ENCODE measurements around the gene MFSD8. TPM values are rescaled to one million over a fixed set of nuclear protein-coding genes. Genes with fewer than 3 reads are reported as not detected.
"Not testable (repeated sequence)": the region's sequence is repeated elsewhere in the genome, so short reads cannot be mapped to it uniquely, and the experiment has no call there.

The MFSD8 gene
- total and polyA plus RNA-seq, 4 donors: 6.3 to 21.0 (median 17.6) TPM

DNA sequence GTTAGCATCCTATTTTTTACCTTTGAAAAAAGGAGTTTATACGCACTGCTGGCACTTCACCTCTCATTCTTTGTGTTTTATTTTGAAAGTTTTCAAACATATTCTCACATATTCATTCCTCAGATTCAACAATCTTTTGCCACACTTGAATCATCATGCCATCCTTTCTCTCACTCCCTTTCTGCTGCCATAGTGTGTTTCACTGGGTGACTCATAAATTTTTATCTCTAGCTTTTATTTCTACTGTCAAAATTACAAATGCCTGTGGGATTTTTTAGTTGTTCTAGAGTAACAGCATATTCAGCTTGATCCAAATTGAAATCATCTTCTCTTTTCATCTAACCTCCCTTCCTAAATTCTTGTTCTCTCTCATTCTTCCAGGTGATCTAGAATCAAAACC, 28.0 kb downstream of the MFSD8 start:
- no peak for DNase-seq (ENCODE audit: low spot score)
- Histone ChIP-seq H3K27ac (ENCODE audit: low read depth in 1 of 2, low read length in 2 of 2) (no peak overlapping the region), H3K36me3 (ENCODE audit: control insufficient read depth in 4 of 4, insufficient read depth in 3 of 4, low read depth in 1 of 4, low read length in 3 of 4) (peaks cover 0 to 8% (median 5%) of the 10 kb centered on the region in 4 donors)

DNA sequence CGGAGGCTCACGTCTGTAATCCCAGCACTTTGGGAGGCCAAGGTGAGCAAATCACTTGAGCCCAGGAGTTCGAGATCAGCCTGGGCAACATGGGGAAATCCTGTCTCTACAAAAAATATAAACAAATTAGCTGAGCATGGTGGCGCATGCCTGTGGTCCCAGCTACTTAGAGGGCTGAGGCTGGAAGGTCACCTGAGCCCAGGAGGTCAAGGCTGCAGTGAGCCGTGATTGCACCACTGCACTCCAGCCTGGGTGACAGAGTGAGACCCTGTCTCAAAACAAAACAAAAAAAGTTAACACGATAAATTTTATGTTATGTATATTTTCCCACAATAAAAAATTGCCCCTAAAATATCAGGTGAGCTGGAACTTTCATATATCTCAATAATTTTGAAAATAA, 33.1 kb downstream of the MFSD8 start:
- not testable (repeated sequence) for H3K4me3 ChIP-seq (ENCODE audit: low read depth in 1 of 3, low read length in 3 of 3); H3K9me3 ChIP-seq (ENCODE audit: control insufficient read depth in 4 of 4, low read length in 3 of 4); H3K4me1 ChIP-seq (ENCODE audit: control insufficient read depth in 4 of 4, insufficient read depth in 4 of 4, low read length in 3 of 4); H3K36me3 ChIP-seq (ENCODE audit: control insufficient read depth in 4 of 4, insufficient read depth in 3 of 4, low read depth in 1 of 4, low read length in 3 of 4); H3K9ac ChIP-seq (ENCODE audit: low read depth in 1 of 2, low read length in 2 of 2); H3K27ac ChIP-seq (ENCODE audit: low read depth in 1 of 2, low read length in 2 of 2); DNase-seq (ENCODE audit: low spot score); H3K27me3 ChIP-seq (ENCODE audit: control insufficient read depth in 4 of 4, insufficient read depth in 4 of 4, low read length in 3 of 4)
- WGBS: 85% methylated on average over 6 of the region's 6 CpGs

More for the DNA sequence above, 28.0 kb downstream of the MFSD8 start:
- H3K4me1 ChIP-seq (ENCODE audit: control insufficient read depth in 4 of 4, insufficient read depth in 4 of 4, low read length in 3 of 4): no peaks in the 10 kb centered on the region
- H3K4me3 ChIP-seq (ENCODE audit: low read depth in 1 of 3, low read length in 3 of 3): no peak overlapping the region
- H3K27me3 ChIP-seq (ENCODE audit: control insufficient read depth in 4 of 4, insufficient read depth in 4 of 4, low read length in 3 of 4): no peaks in the 10 kb centered on the region
- 97% methylated on average over 1 of the region's 1 CpG for WGBS
- TF ChIP-seq GABPA (IDR thresholded peaks at IDR 0.05 in 1 of 2, conservative IDR thresholded peaks at IDR 0.05 in 1 of 2) (no peak), HNF4A (conservative IDR thresholded peaks at IDR 0.05) (no peak), RXRA (IDR thresholded peaks at IDR 0.05) (no peak), NR2F2 (IDR thresholded peaks at IDR 0.05) (no peak), HNF4G (IDR thresholded peaks at IDR 0.05) (no peak), SP1 (IDR thresholded peaks at IDR 0.05) (no peak), FOXA1 (IDR thresholded peaks at IDR 0.05) (no peak)
- TF ChIP-seq, protein P1, sequence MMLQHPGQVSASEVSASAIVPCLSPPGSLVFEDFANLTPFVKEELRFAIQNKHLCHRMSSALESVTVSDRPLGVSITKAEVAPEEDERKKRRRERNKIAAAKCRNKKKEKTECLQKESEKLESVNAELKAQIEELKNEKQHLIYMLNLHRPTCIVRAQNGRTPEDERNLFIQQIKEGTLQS (IDR thresholded peaks at IDR 0.05): no peak
- TF ChIP-seq, protein P2, sequence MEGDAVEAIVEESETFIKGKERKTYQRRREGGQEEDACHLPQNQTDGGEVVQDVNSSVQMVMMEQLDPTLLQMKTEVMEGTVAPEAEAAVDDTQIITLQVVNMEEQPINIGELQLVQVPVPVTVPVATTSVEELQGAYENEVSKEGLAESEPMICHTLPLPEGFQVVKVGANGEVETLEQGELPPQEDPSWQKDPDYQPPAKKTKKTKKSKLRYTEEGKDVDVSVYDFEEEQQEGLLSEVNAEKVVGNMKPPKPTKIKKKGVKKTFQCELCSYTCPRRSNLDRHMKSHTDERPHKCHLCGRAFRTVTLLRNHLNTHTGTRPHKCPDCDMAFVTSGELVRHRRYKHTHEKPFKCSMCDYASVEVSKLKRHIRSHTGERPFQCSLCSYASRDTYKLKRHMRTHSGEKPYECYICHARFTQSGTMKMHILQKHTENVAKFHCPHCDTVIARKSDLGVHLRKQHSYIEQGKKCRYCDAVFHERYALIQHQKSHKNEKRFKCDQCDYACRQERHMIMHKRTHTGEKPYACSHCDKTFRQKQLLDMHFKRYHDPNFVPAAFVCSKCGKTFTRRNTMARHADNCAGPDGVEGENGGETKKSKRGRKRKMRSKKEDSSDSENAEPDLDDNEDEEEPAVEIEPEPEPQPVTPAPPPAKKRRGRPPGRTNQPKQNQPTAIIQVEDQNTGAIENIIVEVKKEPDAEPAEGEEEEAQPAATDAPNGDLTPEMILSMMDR (IDR thresholded peaks at IDR 0.05; ENCODE audit: low read depth, low read length, missing input control): no peak
- TF ChIP-seq, protein P3, sequence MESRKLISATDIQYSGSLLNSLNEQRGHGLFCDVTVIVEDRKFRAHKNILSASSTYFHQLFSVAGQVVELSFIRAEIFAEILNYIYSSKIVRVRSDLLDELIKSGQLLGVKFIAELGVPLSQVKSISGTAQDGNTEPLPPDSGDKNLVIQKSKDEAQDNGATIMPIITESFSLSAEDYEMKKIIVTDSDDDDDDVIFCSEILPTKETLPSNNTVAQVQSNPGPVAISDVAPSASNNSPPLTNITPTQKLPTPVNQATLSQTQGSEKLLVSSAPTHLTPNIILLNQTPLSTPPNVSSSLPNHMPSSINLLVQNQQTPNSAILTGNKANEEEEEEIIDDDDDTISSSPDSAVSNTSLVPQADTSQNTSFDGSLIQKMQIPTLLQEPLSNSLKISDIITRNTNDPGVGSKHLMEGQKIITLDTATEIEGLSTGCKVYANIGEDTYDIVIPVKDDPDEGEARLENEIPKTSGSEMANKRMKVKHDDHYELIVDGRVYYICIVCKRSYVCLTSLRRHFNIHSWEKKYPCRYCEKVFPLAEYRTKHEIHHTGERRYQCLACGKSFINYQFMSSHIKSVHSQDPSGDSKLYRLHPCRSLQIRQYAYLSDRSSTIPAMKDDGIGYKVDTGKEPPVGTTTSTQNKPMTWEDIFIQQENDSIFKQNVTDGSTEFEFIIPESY (IDR thresholded peaks at IDR 0.05): no peak
- no peak overlapping the region for H3K9ac ChIP-seq (ENCODE audit: low read depth in 1 of 2, low read length in 2 of 2)
- no peaks in the 10 kb centered on the region for H3K9me3 ChIP-seq (ENCODE audit: control insufficient read depth in 4 of 4, low read length in 3 of 4)

DNA sequence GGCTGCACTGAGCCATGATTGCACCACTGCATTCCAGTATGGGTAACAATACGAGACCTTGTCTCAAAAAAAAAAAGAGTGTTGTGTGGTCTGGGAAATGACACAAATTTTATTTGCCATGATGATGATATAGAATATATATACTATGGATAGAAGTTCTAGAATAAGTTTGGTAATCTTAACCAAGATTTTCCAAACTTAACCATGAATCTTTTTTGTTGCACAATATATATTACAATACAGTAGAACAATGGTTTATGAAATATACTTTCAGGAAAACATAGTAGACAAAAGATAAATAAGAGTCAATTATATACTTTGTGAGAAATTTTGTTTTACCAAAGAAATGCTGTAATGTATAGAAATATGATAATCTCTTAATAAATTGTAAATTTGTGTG, 34.8 kb downstream of the MFSD8 start:
- WGBS: 98% methylated on average over 1 of the region's 1 CpG
- peaks cover 0 to 5% (median 4%) of the 10 kb centered on the region in 4 donors for H3K36me3 ChIP-seq (ENCODE audit: control insufficient read depth in 4 of 4, insufficient read depth in 3 of 4, low read depth in 1 of 4, low read length in 3 of 4)
- H3K27me3 ChIP-seq (ENCODE audit: control insufficient read depth in 4 of 4, insufficient read depth in 4 of 4, low read length in 3 of 4): no peaks in the 10 kb centered on the region
- H3K4me1 ChIP-seq (ENCODE audit: control insufficient read depth in 4 of 4, insufficient read depth in 4 of 4, low read length in 3 of 4): no peaks in the 10 kb centered on the region
- H3K4me3 ChIP-seq (ENCODE audit: low read depth in 1 of 3, low read length in 3 of 3): no peak overlapping the region
- H3K27ac ChIP-seq (ENCODE audit: low read depth in 1 of 2, low read length in 2 of 2): no peak overlapping the region
- DNase-seq (ENCODE audit: low spot score): no peak
- no peak overlapping the region for H3K9ac ChIP-seq (ENCODE audit: low read depth in 1 of 2, low read length in 2 of 2)
- TF ChIP-seq JUND (IDR thresholded peaks at IDR 0.05) (no peak), RXRA (IDR thresholded peaks at IDR 0.05) (no peak), FOXA2 (IDR thresholded peaks at IDR 0.05) (no peak), YY1 (IDR thresholded peaks at IDR 0.05) (no peak), RAD21 (IDR thresholded peaks at IDR 0.05) (no peak), TAF1 (conservative IDR thresholded peaks at IDR 0.05) (no peak), NR2F2 (IDR thresholded peaks at IDR 0.05) (no peak), HNF4G (IDR thresholded peaks at IDR 0.05) (no peak)
- TF ChIP-seq, protein P1 (IDR thresholded peaks at IDR 0.05): no peak
- TF ChIP-seq, protein P4, sequence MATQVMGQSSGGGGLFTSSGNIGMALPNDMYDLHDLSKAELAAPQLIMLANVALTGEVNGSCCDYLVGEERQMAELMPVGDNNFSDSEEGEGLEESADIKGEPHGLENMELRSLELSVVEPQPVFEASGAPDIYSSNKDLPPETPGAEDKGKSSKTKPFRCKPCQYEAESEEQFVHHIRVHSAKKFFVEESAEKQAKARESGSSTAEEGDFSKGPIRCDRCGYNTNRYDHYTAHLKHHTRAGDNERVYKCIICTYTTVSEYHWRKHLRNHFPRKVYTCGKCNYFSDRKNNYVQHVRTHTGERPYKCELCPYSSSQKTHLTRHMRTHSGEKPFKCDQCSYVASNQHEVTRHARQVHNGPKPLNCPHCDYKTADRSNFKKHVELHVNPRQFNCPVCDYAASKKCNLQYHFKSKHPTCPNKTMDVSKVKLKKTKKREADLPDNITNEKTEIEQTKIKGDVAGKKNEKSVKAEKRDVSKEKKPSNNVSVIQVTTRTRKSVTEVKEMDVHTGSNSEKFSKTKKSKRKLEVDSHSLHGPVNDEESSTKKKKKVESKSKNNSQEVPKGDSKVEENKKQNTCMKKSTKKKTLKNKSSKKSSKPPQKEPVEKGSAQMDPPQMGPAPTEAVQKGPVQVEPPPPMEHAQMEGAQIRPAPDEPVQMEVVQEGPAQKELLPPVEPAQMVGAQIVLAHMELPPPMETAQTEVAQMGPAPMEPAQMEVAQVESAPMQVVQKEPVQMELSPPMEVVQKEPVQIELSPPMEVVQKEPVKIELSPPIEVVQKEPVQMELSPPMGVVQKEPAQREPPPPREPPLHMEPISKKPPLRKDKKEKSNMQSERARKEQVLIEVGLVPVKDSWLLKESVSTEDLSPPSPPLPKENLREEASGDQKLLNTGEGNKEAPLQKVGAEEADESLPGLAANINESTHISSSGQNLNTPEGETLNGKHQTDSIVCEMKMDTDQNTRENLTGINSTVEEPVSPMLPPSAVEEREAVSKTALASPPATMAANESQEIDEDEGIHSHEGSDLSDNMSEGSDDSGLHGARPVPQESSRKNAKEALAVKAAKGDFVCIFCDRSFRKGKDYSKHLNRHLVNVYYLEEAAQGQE (IDR thresholded peaks at IDR 0.05): no peak
- no peaks in the 10 kb centered on the region for H3K9me3 ChIP-seq (ENCODE audit: control insufficient read depth in 4 of 4, low read length in 3 of 4)

DNA sequence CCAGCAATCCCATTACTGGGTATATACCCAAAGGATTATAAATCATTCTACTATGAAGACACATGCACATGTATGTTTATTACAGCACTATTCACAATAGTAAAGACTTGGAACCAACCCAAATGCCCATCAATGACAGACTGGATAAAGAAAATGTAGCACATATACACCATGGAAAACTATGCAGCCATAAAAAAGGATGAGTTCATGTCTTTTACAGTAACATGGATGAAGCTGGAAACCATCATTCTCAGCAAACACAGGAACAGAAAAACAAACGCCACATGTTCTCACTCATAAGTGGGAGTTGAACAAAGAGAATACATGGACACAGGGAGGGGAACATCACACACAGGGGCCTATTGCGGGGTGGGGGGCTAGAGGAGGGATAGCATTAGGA, 39.3 kb downstream of the MFSD8 start:
- DNase-seq (ENCODE audit: low spot score); H3K4me1 ChIP-seq (ENCODE audit: control insufficient read depth in 4 of 4, insufficient read depth in 4 of 4, low read length in 3 of 4); H3K27ac ChIP-seq (ENCODE audit: low read depth in 1 of 2, low read length in 2 of 2); H3K4me3 ChIP-seq (ENCODE audit: low read depth in 1 of 3, low read length in 3 of 3); H3K9me3 ChIP-seq (ENCODE audit: control insufficient read depth in 4 of 4, low read length in 3 of 4); H3K9ac ChIP-seq (ENCODE audit: low read depth in 1 of 2, low read length in 2 of 2); H3K27me3 ChIP-seq (ENCODE audit: control insufficient read depth in 4 of 4, insufficient read depth in 4 of 4, low read length in 3 of 4): not testable (repeated sequence)
- WGBS: 96% methylated on average over 2 of the region's 2 CpGs
- H3K36me3 ChIP-seq (ENCODE audit: control insufficient read depth in 4 of 4, insufficient read depth in 3 of 4, low read depth in 1 of 4, low read length in 3 of 4): peaks cover 6 to 15% (median 10%) of the 10 kb centered on the region in 4 donors

All from liver (tissue), 9 donors.